Endothelial cell of umbilical vein (primary cell): ENCODE data around the gene CCP110. TPM values are rescaled to one million over a fixed set of nuclear protein-coding genes. Genes with fewer than 3 reads are reported as not detected.

Source experiments
- BruUV-seq: library from RNA; stranded (reverse); fragments of 400-500 nt; replicated peaks from 2 replicates; lab custom pipeline; 2021; lab: Mats Ljungman, UMichigan
- CTCF ChIA-PET: fragments of 300-600, 350-600 bp; sonication (Branson Sonifier 250); formaldehyde crosslinking; loops from one replicate; lab custom pipeline; 2021; ENCODE audit warnings: antibody characterized with exemption, inconsistent platforms; lab: Charles Lee
- POLR2A ChIA-PET: fragments of 300-600, 350-600 bp; sonication (Branson Sonifier 250); formaldehyde crosslinking; loops from one replicate; lab custom pipeline; 2021; ENCODE audit warnings: antibody characterized with exemption, inconsistent platforms; lab: Charles Lee
- DNase-seq: peaks from one replicate; pipeline ENCODE4 v3.0.0-alpha.2; 2011; ENCODE audit warnings: low read depth, low spot score
- FAIRE-seq: peaks from 2 replicates; lab custom pipeline; 2011; peaks lifted over from hg19 to GRCh38; lab: Jason Lieb, UNC
- H2AFZ ChIP-seq: 2 replicates; pipeline ENCODE4 v1.6.0; 2012; ENCODE audit warnings: low read depth, low read length, control low read depth, inconsistent platforms
- H3K27ac ChIP-seq: 2 replicates; pipeline ENCODE4 v1.5.1; 2011; ENCODE audit warnings: low read depth, mild to moderate bottlenecking, control low read depth, low read length, moderate library complexity; ENCODE audit not compliant: insufficient read depth
- H3K27me3 ChIP-seq, 2 experiments: 2 replicates each; pipeline versions ENCODE4 v1.6.0 to v1.6.1; 2011; ENCODE audit warnings: low read length in 2 of 2, mixed read lengths in 1 of 2; ENCODE audit not compliant: control insufficient read depth in 2 of 2, insufficient read depth in 2 of 2
- H3K36me3 ChIP-seq, 2 experiments: 2 replicates in 1 of 2; 3 replicates in 1 of 2; pipeline ENCODE4 v1.5.1; 2011; ENCODE audit warnings: low read length in 2 of 2, mild to moderate bottlenecking in 1 of 2, moderate library complexity in 1 of 2; ENCODE audit not compliant: control insufficient read depth in 2 of 2, insufficient read depth in 2 of 2; ENCODE audit errors: extremely low read depth in 1 of 2
- H3K4me1 ChIP-seq: 3 replicates; pipeline ENCODE4 v1.5.1; 2011; ENCODE audit warnings: mild to moderate bottlenecking, low read length; ENCODE audit not compliant: control insufficient read depth, insufficient read depth; ENCODE audit errors: extremely low read depth
- H3K4me2 ChIP-seq: 2 replicates; pipeline ENCODE4 v1.6.1; 2011; ENCODE audit warnings: low read length, control low read depth, mixed read lengths; ENCODE audit not compliant: insufficient read depth
- H3K4me3 ChIP-seq, 3 experiments: fragments of 200-600 bp in 1 of 3; sonication (generic), shearing (Covaris generic) in 1 of 3; replicated peaks in 1 of 3; 2 replicates each; pipeline ENCODE4 v1.5.1; 2011 to 2016; ENCODE audit warnings: control low read depth in 3 of 3, low read length in 3 of 3, mild to moderate bottlenecking in 2 of 3, inconsistent platforms in 1 of 3, low read depth in 1 of 3, moderate library complexity in 1 of 3; ENCODE audit not compliant: insufficient read depth in 1 of 3
- H3K79me2 ChIP-seq: 2 replicates; pipeline ENCODE4 v1.6.0; 2012; ENCODE audit warnings: low read length, inconsistent platforms; ENCODE audit not compliant: control insufficient read depth, insufficient read depth
- H3K9ac ChIP-seq: replicated peaks from 2 replicates; pipeline ENCODE3; 2011; ENCODE audit warnings: low read length, control low read depth; ENCODE audit not compliant: insufficient read depth; ENCODE audit errors: extremely low read depth
- H3K9me1 ChIP-seq: replicated peaks from 3 replicates; pipeline ENCODE4 v1.6.0; 2011; ENCODE audit warnings: mild to moderate bottlenecking, low read length; ENCODE audit not compliant: control insufficient read depth, insufficient read depth; ENCODE audit errors: extremely low read depth
- H3K9me3 ChIP-seq: replicated peaks from 2 replicates; pipeline ENCODE4 v1.5.1; 2012; ENCODE audit warnings: low read length, inconsistent platforms; ENCODE audit not compliant: control insufficient read depth, insufficient read depth
- H4K20me1 ChIP-seq: replicated peaks from 2 replicates; pipeline ENCODE3; 2011; ENCODE audit warnings: mild to moderate bottlenecking, low read length; ENCODE audit not compliant: control insufficient read depth, insufficient read depth; ENCODE audit errors: extremely low read depth
- CTCF ChIP-seq, 2 donors: IDR thresholded peaks; 1 replicate in 1 of 2; 2 replicates in 1 of 2; pipeline ENCODE4 v1.5.1; 2011; ENCODE audit warnings: low read length in 2 of 2, mild to moderate bottlenecking in 2 of 2, moderate library complexity in 2 of 2, control low read depth in 1 of 2, inconsistent platforms in 1 of 2, low read depth in 1 of 2; ENCODE audit not compliant: insufficient read depth in 1 of 2; ENCODE audit errors: extremely low read depth in 1 of 2
- EZH2 ChIP-seq: IDR thresholded peaks from 2 replicates; pipeline ENCODE4 v1.6.1; 2012; ENCODE audit warnings: borderline replicate concordance, low read depth, mild to moderate bottlenecking, moderate library complexity, low read length, inconsistent platforms; ENCODE audit not compliant: severe bottlenecking
- FOS ChIP-seq: IDR thresholded peaks from 2 replicates; pipeline ENCODE4 v1.6.1; 2011; ENCODE audit warnings: mild to moderate bottlenecking, low read length, moderate library complexity, borderline replicate concordance; ENCODE audit not compliant: insufficient read depth
- GATA2 ChIP-seq: IDR thresholded peaks from 2 replicates; pipeline ENCODE4 v1.7.0; 2011; ENCODE audit warnings: low read depth, mild to moderate bottlenecking, moderate library complexity, mixed read lengths, low read length; ENCODE audit not compliant: insufficient read length, insufficient read depth
- JUN ChIP-seq: IDR thresholded peaks from 2 replicates; pipeline ENCODE4 v1.6.1; 2011; ENCODE audit warnings: borderline replicate concordance, low read depth; ENCODE audit not compliant: insufficient read length, insufficient read depth
- MAX ChIP-seq: IDR thresholded peaks from 2 replicates; pipeline ENCODE4 v1.6.1; 2011; ENCODE audit not compliant: insufficient read depth, insufficient read length
- MYC ChIP-seq: IDR thresholded peaks from one replicate; pipeline ENCODE4 v1.6.1; 2011; ENCODE audit warnings: mild to moderate bottlenecking, low read depth, low read length
- POLR2A ChIP-seq: IDR thresholded peaks from 2 replicates; pipeline ENCODE4 v1.6.1; 2012; ENCODE audit warnings: low read depth, mild to moderate bottlenecking, control low read depth, low read length
- POLR2AphosphoS5 ChIP-seq: IDR thresholded peaks from 2 replicates; pipeline ENCODE4 v1.6.1; 2012; ENCODE audit warnings: low read depth, mild to moderate bottlenecking, control low read depth, low read length, moderate library complexity; ENCODE audit not compliant: insufficient read depth
- dilution Hi-C: fragments of 300-500 bp; cut with MboI; formaldehyde crosslinking; loops from one replicate; pipeline ENCODE4 v1.15.0; 2019; ENCODE audit warnings: low sequenced_read_pairs; ENCODE audit not compliant: extremely low pct_ligation_motif_present
- intact Hi-C: fragments of 100-400 bp; cut with micrococcal nuclease; formaldehyde crosslinking; loops from one replicate; pipeline ENCODE4 v1.10.0; 2022
- polyA plus RNA-seq, 4 experiments: library from polyadenylated mRNA; depleted of rRNA in 3 of 4; stranded (reverse) in 3 of 4; unstranded in 1 of 4; fragments of >200 nt; gene quantifications; 2 replicates each; pipeline versions ENCODE4 v1.2.1 to v1.2.3, GENCODE V29; 2011 to 2012; ENCODE audit warnings: missing spikeins in 1 of 4
- total RNA-seq: library from RNA; stranded (reverse); gene quantifications from 2 replicates; pipeline ENCODE4 v1.2.3, GENCODE V29; 2021

CCP110 gene
- total and polyA plus RNA-seq, 2 donors (not counting 3 experiments of a cell fraction or from before 2014, with no cell fraction given): 3.7 to 16.5 TPM

GRCh38 chr16:19578378-19578971, 54.7 kb downstream of the CCP110 start:
- dilution Hi-C loops (no loop called here), intact Hi-C loops (no loop called here)
- Histone ChIP-seq H3K4me2 (no peak overlapping the region), H3K36me3 (peaks cover 20 to 25% of the 10 kb centered on the region in 2 experiments), H3K4me3 (no peak overlapping the region), H3K27ac (no peak overlapping the region), H3K9me3 (no peaks in the 10 kb centered on the region), H3K4me1 (no peaks in the 10 kb centered on the region), H3K79me2 (no peaks in the 10 kb centered on the region), H3K9me1 (no peaks in the 10 kb centered on the region), H2AFZ (no peak overlapping the region), H3K9ac (no peak overlapping the region), H3K27me3 (no peaks in the 10 kb centered on the region), H4K20me1 (no peaks in the 10 kb centered on the region)
- no TSS peak for BruUV-seq
- no peak for DNase-seq
- no peak for FAIRE-seq
- ChIA-PET CTCF (no interaction called here), POLR2A (no interaction called here)
- TF ChIP-seq EZH2 (no peak), JUN (no peak), MYC (no peak), POLR2AphosphoS5 (no peak), CTCF (IDR thresholded peaks at IDR 0.05; ENCODE audit: extremely low read depth in 1 of 2, insufficient read depth in 1 of 2, low read depth in 1 of 2, low read length in 2 of 2) (no peak), POLR2A (no peak), FOS (no peak), GATA2 (no peak), MAX (no peak)
